NOMO-1 (cell line): ENCODE data around the gene C16orf90.
A peak's percentile ranks its signal among the peaks of the same experiment; 100 is the strongest.

ENCODE experiments used
- DNase-seq, 2 experiments: peaks; one replicate each; lab custom pipeline; 2025; ENCODE audit not compliant: unreplicated experiment in 2 of 2; lab: John Stamatoyannopoulos, UW

C16orf90 gene, protein sequence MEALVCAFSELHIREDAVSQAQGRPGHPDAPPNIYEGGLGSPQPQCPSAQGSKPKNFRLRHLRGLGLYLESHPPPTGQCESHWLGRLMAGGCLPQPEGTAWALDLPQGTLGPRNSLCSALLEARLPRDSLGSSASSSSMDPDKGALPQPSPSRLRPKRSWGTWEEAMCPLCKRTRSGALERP

DNA sequence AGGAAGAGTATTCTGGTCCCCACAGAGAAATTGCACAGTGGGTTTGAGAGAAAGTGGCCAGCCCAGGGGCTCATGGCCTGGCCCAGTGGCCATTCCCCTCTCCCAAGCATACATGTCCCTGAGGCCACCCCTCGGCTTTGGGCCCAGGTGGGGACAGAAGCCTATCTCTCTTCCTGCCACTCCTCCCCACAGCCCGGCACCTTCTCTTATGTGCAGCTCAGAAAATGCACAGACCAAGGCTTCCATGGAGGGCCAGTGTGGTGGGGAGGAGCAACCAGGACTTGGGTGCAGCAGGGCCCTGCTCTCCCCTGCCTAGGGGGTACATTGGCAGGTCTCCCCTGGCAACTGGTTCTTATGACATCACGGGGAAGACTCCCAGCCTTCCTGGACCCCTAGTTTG lies at the start of gene C16orf90:
Gene C16orf90, minus strand, starts transcription at position 314 of the 400 bp plus-strand sequence. Its CDS starts 68 bp downstream, at position 246.
- DNase-seq, result no peak

DNA sequence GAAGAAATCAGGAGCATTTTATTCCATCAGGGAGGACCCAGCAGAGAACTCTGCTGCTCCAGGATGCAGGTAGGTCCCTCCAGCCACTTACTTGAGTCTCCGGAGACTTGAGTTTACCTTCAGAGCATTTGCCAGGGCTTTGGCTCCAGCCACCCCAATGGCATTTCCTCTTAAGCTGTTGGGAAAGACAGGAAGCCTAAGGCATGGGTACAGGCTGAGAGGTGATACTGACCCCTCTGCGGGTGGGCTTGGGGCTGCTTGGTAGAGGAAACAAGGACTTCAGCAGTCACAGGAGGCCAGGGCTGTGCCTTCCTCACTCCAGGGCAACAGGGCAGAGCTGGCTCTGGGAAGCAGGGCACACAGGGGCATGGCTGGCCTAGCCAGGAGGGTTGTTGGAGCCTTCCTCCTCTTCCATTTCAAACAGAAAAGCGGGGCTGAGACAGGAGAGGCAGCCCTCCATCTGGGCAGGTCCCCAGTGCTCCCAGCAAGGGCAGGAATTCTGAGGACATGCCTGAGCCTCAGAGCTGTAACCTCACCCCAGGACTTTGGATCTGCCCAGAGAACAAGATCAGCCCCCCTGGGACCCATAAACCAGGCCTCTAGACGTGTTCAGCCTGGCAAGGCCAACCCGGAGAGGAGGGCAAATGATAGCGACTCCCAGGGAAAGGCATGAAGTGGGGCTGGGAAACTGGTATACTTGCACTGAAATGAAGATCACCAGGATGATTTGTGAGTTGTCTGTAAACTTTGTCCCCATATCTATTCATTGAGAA lies 47.5 kb upstream of the C16orf90 start:
- DNase-seq, result no peak

DNA sequence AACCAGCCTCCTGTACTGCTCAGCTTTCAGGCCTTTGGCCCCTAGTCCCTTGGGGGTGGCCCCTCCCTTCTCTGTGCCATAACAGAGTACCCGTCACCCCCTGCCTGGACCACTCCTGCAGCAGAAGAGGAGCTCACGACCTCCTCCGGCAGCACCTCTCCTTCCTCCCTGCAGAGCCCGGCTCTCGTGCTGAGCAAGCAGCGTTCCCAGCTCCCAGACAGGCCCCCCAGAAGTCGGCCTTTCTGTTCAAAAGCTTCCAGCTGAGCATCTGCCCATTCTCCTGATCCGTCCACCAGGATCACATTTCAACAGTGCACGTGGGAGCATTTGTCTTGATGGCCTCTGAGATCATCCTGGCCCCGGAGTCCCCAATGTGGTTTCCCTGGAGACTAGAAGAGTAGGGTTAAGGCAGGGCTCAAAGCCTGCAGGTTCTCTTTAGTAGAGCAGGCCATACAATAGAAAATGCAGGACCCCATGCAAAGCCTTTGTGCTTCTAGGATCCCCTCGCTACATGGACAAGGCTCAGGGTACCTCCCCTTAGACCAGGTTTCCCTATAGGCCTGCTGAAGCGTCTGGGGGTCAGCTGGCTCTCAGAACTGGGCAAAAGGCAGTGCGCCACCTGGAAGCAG lies 46.4 kb upstream of the C16orf90 start:
- DNase-seq, result no peak

DNA sequence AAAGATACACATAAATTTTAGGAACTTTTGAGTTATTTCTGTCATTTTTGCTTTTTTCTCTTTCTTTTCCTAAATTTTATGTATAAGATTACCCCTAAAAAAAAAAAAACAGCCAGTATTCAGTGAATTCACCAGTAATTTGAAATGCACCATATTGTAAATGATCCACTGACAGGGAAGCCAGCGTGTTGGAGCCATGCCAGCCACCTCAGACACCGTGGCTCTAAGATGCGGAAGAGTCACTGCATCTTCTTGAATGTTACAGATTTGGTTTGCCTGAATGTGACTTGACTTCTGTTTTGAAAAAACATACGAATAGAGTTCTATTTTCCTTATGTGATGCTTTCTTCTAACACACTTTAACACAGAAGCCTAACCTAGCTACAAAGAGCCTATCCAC lies 42.9 kb upstream of the C16orf90 start:
- DNase-seq, result no peak

DNA sequence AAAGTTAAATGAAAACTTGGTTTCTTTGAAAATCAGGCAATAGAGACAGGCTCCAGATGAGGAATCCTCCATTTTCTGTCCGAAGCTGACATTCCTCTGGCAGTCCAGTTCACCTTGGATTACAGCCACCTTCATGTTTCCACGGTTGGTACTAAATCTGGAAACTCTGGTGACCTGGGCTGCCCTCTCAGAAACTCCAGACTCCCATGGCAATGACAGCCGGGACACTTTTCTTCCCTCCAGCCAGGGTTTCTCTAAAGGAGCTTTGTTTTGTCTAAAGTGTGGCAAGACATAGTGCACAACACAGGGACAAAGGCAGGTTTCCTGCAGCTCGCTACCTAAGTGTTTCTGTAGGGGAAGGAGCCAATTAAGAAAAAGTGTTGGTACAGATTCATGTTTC lies 41.6 kb upstream of the C16orf90 start:
- DNase-seq, result no peak

DNA sequence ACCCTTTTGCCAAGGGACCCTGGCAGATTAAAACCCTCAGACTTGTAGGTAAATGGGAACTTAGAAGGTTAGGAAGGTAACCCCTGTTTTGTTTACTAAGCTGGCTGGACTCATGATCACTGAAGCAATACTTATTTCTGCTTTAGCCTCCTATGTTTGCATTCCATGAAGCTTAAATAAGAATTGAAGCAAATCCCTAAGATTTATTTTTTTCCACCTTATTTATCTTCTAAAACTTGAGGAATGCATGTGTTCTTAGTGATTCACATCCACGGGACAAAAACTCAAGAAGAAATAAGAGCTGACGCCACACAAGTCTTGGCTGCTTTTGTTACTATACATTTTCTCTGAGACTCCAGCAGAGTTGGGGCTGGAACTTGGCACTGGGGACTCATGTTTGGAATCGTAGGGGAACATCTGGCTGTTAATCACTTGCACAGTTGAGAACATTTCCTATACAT lies 41.0 kb upstream of the C16orf90 start:
- DNase-seq, result no peak

DNA sequence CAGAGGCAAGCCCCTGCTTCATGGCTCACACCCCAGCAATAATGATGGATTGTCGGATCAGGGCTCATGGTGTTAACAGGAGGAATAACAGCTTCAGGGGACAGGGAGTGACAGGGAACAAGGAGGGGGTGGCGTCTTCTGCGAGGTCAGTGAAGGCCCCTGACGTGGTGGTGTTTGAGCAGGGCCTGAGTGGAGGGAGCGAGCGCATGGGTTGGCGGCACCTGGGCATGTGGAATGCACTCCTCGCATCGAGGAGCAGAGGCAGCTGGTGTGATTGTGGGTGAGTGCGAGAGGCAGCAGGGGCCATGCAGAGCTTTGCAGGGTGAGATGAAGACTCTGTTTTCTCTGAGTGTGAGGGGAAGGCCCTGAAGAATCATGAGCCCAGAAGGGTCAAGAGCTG lies 38.8 kb upstream of the C16orf90 start:
- no peak for DNase-seq

DNA sequence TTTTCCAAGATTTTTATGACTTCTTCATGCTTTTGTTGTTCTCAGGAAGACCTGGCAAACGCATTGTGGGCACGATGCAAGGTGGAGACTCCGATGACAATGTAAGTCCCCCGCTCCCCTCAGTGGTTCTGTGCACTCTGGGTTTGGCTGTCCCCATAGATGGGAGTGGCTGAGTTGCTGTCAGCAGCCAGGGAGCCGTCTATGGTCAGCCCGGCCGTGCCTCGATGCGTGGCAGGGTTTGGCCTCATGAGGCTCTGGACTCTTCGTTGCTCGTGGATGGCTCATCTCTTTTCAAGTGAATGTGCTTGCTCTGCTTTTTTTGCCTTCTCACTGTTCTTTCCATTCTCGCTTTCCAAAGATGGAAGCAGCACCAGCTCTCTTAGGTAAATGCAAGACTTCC lies 37.5 kb upstream of the C16orf90 start:
- DNase-seq, result no peak

DNA sequence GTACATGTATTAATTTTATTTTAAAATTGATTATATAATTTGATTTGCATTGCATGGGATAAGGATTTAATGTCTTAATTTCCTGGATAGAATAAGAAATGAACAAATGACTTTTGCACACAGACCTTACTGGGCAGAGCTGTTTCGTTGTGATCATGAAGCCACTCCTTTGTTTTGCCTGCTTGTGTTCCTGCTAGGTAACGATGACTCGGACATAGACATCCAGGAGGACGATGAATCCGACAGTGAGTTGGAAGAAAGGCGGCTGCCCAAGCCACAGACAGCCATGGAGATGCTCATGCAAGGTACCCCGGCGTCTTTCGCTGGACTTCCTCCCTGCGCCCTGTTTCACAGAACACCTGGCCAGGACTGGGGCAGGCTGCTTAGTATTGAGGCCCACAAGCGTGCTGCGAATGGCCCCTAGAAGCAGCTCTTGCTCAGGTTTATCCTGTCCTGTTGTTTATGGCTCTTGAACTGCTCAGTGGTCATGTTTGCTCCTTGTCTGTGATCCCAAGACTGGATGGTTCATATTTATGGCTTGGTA lies 35.2 kb upstream of the C16orf90 start:
- no peak for DNase-seq

DNA sequence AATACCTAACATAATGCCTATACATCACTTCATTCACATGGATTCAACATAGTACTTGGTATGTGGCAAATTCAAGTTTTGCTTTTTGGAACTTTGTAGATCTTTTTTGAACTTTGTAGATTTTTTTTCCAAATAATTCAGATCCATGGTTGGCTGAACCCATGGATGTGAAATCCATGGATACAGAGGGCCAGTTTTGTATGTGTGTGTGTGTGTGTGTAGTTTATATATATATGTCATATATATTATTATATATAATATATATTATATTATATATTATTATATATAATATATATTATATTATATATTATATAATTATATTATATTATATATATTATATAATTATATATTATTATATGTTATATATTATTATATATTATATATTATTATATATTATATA lies 33.9 kb upstream of the C16orf90 start:
- no peak for DNase-seq

DNA sequence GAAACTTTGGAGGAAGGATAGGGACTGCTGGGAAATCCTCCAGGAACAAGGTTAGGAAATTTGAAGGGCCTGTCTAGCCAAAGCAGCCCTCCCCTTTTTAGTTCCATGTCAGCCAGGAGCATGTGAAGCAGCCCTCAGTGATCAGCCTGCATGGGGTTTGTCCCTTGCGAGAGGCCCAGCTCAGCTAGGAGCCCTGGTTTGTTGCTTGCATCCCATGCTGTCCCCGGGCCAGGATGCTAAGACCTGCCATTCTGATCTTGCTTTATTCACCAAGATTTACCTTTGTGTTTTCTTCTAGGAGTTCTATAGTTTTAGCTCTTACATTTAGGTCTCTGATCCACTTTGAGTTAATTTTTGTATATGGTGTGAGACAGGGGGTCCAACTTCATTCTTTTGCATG lies 33.1 kb upstream of the C16orf90 start:
- no peak for DNase-seq

DNA sequence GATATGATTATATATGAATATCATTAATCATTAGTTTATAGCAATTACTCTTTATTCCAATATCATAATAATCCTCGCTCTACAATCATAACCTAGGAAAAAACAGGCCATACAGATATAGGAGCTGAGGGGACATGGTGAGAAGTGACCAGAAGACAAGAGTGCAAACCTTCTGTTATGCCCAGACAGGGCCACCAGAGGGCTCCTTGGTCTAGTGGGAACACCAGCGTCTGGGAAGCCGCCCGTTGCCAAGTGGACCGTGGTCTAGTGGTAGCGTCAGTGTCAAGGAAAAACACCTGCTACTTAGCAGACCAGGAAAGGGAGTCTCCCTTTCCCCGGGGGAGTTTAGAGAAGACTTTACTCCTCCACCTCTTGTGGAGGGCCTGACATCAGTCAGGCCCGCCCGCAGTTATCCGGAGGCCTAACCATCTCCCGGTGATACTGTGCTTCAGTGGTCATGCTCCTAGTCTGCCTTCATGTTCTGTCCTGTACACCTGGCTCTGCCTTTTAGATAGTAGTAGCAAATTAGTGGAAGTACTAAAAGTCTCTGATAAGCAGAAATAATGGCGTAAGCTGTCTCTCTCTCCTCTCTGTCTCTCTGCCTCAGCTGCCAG lies 32.0 kb upstream of the C16orf90 start:
- peak; percentile 4 to 30 for DNase-seq

DNA sequence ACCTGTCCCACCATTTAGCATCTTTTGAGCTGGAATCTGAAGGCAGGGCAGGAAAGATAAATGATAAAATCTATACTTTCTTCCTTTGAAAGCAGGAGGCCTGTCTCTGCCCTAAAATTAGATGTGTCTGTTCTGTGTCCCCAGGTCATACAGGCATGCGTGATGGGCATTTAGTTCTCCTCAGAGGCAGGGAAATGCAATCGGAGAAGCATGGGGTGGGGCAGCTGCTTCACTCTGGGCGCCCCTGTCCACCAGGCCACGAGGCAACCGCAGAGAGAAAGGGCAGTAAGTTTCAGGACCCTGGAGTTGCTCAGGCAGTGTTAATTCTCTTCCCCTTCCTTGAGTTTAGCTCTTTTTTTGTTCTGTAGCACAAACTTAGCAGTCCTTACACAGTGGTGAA lies 30.7 kb upstream of the C16orf90 start:
- DNase-seq, result no peak

DNA sequence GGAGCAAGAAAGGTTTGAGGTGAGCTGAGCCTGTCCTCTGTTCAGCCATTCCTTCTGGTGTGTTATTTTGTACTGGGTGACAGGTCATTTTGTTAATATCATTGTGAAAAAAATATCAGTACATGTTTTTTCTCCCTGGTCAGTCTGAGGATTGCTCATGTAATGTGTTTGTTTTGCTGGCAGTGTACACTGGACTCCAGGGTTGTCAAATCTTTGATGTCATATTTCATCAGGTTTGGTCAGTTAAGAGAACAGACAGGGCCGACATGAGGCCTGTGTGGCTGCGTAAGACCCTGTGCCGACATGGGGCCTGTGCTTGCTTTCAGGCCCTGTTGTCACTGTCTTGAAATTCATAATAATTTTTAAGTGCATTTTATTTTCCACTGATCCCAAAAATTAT lies 28.0 kb upstream of the C16orf90 start:
- DNase-seq, result no peak

DNA sequence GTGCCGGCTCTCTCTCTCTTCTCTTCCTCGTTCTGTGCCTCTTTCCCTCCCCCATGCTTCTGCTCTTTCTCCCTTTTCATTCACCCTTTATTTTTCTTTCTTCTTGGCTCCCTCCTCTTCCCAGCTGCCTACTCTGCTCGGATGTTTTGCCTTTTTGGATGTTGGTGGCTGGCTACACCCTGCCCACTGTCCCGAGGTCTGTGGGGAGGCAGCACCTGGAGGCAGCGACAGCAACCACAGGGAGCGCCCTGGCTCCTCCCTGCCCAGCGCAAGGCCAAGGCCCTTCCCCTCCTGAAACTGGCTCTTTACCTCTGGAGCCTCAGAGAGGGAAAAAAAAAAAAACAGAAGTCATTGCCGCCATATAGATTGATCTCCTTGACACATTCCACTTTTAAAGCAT lies 25.6 kb upstream of the C16orf90 start:
- DNase-seq, result no peak

DNA sequence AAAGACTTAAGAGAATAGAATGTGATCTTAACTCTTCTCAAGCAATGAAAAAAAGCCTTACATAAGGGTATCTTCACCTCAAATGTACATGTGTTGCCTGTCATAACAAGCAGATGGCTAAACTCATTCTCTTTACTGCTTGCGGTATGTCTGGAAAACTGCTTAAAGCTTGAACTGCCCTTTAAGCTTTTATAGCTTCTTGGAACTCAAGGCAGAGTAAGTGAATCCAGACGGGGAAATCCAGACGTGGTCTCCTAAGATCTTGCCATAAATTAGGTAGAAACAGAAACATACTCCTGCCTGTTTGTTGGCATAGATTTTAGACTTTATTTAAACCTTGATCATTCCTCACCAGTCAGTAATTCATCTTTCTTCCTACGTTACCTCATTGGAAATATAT lies 25.1 kb upstream of the C16orf90 start:
- no peak for DNase-seq

DNA sequence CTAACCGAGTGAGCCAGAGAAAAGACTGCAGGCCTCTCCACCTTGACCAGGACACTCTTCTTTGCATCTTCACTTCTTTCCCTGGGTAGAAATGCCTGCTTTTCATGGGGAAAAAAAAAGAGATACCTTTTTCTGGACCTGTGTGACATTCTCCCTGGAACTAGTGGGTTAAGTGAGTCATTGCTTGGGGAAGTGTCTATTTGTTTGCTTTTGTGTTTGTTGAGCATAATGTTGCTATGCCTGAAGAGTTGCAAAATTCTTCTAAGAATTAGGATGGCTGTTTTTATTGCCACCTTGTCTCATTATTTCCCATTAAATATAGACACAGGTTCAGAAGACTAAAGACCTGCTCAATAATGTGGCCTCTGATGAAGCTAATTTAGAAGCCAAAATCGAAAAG lies 24.3 kb upstream of the C16orf90 start:
- no peak for DNase-seq

DNA sequence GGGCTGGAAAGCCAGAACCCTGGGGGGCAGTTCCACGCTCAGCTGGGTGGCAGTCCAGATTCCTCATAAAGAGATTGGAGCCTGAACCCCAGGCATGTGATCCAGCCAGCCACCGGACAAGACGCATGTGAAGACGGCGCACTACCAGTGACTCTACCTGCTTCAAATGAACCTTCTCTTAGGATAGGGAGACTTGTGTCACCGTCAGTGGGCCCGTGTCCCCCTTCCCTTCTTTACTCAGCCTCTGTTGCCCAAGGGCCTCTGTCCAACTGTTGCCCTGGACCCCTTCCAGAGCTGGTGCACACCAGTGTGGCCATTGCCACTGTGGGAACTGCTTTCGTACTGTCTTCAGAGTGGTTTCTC lies 23.7 kb upstream of the C16orf90 start:
- no peak for DNase-seq

DNA sequence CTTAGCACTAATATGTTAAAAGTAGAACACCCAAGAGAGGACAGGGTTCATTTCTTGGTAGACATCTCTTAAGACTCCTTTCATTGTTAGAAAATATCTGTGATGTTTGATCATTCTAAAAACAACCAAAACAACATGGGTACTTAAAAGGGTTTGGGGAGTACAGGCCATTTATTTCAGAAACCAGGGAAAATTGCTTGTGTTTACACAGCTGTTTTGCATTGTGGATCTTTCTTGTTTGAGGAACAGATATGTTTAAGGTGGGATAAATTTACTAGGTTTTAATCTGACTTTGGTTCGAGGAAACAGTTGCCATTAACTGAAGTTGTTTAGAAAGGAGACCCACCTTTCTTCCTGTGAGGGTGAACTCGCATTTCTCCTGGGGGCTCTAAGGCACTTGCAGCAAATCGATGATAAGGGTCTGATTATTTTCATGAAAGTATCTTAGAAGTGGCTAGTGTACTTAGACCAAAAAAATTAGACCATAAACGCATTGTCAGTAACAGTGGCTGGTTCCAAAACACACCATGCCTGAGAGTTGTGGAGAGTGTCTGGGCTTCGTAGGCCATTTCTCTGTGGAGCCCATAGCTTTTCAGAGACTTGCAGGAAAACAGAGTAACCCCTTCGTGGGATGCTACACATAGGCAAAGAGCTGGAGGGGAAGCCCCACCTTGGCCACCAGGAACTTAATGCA lies 23.1 kb upstream of the C16orf90 start:
- DNase-seq, result no peak

DNA sequence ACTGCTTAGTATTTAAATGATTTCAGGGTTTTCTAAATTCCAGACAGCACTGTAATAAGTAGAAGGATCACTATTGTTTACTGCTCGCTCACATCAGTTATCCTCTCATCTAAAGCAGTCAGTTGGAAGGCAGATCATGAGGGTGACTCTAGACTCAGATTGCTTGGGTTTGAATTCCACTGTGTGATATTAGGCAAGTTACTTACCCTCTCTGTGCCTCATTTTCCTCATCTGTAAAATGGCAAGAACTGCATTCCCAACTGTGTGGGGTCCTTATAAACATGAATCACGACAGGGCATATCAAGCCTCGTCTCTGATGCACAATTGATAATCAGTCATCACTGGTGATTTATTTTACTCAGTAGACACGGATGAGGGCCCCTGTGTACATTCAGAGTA lies 20.6 kb upstream of the C16orf90 start:
- DNase-seq, result no peak

DNA sequence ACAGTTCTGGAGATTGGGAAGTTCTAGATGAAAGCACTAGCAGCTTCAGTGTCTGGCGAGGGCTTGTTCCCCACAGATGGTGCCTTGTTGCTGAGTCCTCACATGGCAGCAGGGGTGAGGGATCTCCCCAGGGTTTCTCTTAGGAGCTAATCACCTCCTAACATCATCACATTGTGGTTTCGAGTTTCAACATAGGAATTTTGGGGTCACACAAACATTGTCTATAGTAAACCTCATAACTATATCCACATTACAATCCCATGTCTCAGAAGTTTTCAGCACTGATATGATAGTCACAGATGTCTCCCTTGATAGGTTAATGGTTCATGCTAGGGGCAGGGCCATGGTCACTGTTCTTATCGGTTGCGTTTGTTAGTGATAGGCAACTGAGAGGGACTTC lies 19.3 kb upstream of the C16orf90 start:
- DNase-seq, result no peak
